A549 (cell line): ENCODE data around the gene VAV3. TPM values are rescaled to one million over a fixed set of nuclear protein-coding genes. Genes with fewer than 3 reads are reported as not detected.

Experiments
- ATAC-seq, 2 experiments: fragments of 200-7000 bp in 1 of 2; fragments of >200 bp in 1 of 2; cut with Nextera tagmentation in 1 of 2; cut with Tn5 transposase in 1 of 2; 3 replicates each; pipeline versions ENCODE4 v1.8.0 to v1.9.1; 2018 to 2020; ENCODE audit warnings: mild to moderate bottlenecking in 1 of 2, moderate library complexity in 1 of 2
- CTCF ChIA-PET: fragments of 300-600 bp; sonication (Branson Sonifier 250); formaldehyde crosslinking; extraction: SDS; loops from one replicate; lab custom pipeline; 2021; ENCODE audit warnings: antibody characterized with exemption, inconsistent platforms; lab: Yijun Ruan, JAX
- POLR2A ChIA-PET: fragments of 350-600 bp; formaldehyde crosslinking; extraction: SDS; loops from one replicate; lab custom pipeline; 2021; ENCODE audit warnings: antibody characterized with exemption, inconsistent platforms; lab: Yijun Ruan, JAX
- DNase-seq, 2 experiments: peaks; one replicate each; pipeline versions ENCODE4 v3.0.0 to v3.0.0-alpha.2; 2011 to 2016; ENCODE audit warnings: low read depth in 1 of 2, low spot score in 1 of 2
- FAIRE-seq: peaks from 2 replicates; lab custom pipeline; 2011; peaks lifted over from hg19 to GRCh38; lab: Jason Lieb, UNC
- H3K27ac ChIP-seq, 2 experiments: fragments of >200 bp; sonication (Bioruptor Twin); formaldehyde crosslinking; 3 replicates each; pipeline ENCODE4 v1.5.1; 2016 to 2017
- H3K4me1 ChIP-seq: fragments of >200 bp; sonication (Bioruptor Twin); formaldehyde crosslinking; 3 replicates; pipeline ENCODE4 v1.6.1; 2016
- H3K4me2 ChIP-seq: fragments of >200 bp; sonication (Bioruptor Twin); formaldehyde crosslinking; 3 replicates; pipeline ENCODE4 v1.6.1; 2016
- H3K4me3 ChIP-seq: fragments of >200 bp; sonication (Bioruptor Twin); formaldehyde crosslinking; 3 replicates; pipeline ENCODE4 v1.5.1; 2016
- H3K9me3 ChIP-seq: fragments of >200 bp; sonication (Bioruptor Twin); formaldehyde crosslinking; 3 replicates; pipeline ENCODE4 v1.6.1; 2016
- CTCF ChIP-seq: fragments of >200 bp; sonication (Bioruptor Twin); formaldehyde crosslinking; IDR thresholded peaks from 3 replicates; pipeline ENCODE4 v1.5.1; 2016
- ELK1 ChIP-seq: fragments of 150-350 bp; IDR thresholded peaks from 2 replicates; pipeline ENCODE4 v1.6.1; 2014; ENCODE audit warnings: low read depth, mild to moderate bottlenecking, low read length
- EP300 ChIP-seq, 2 experiments: fragments of >200 bp; sonication (Bioruptor Twin); formaldehyde crosslinking; IDR thresholded peaks; 2 replicates in 1 of 2; 3 replicates in 1 of 2; pipeline ENCODE4 v1.6.1; 2016 to 2017
- ESRRA ChIP-seq: fragments of 150-350 bp; IDR thresholded peaks from 2 replicates; pipeline ENCODE4 v1.6.1; 2014; ENCODE audit warnings: mild to moderate bottlenecking, low read length, borderline replicate concordance
- HES2 ChIP-seq: fragments of >200 bp; sonication (Bioruptor Twin); formaldehyde crosslinking; IDR thresholded peaks from 2 replicates; pipeline ENCODE4 v1.6.1; 2016
- HMGXB4 ChIP-seq: fragments of 250-450 bp; sonication (Bioruptor Pico); IDR thresholded peaks from 2 replicates; pipeline ENCODE4 v1.5.0; 2021; ENCODE audit warnings: mild to moderate bottlenecking, moderate library complexity, borderline replicate concordance
- KDM5A ChIP-seq: fragments of 200-600 bp; sonication (generic); IDR thresholded peaks from 2 replicates; pipeline ENCODE4 v1.6.1; 2016; ENCODE audit warnings: antibody characterized with exemption, mild to moderate bottlenecking
- MAFK ChIP-seq: fragments of 450-650 bp; IDR thresholded peaks from 2 replicates; pipeline ENCODE4 v1.6.1; 2014; ENCODE audit not compliant: partially characterized antibody
- PBX3 ChIP-seq: IDR thresholded peaks from 2 replicates; pipeline ENCODE4 v1.6.1; 2012
- POLR2A ChIP-seq: IDR thresholded peaks from 2 replicates; pipeline ENCODE4 v1.6.1; 2012; ENCODE audit warnings: mild to moderate bottlenecking, low read length
- POLR2AphosphoS2 ChIP-seq: conservative IDR thresholded peaks from 2 replicates; pipeline ENCODE4 v1.6.1; 2012; ENCODE audit warnings: low read length, improper control_type of control experiment, inconsistent platforms
- RAD21 ChIP-seq, 2 experiments: fragments of >200 bp in 1 of 2; sonication (Bioruptor Twin) in 1 of 2; formaldehyde crosslinking in 1 of 2; IDR thresholded peaks in 1 of 2; conservative IDR thresholded peaks in 1 of 2; 2 replicates in 1 of 2; 3 replicates in 1 of 2; pipeline ENCODE4 v1.6.1; 2012 to 2018; ENCODE audit warnings: inconsistent platforms in 1 of 2
- RFX5 ChIP-seq: fragments of 450-650 bp; IDR thresholded peaks from 2 replicates; pipeline ENCODE4 v1.7.1; 2014; ENCODE audit warnings: antibody characterized with exemption, mild to moderate bottlenecking, moderate library complexity
- SMC3 ChIP-seq: fragments of >200 bp; sonication (Bioruptor Twin); formaldehyde crosslinking; IDR thresholded peaks from 3 replicates; pipeline ENCODE4 v1.6.1; 2018; ENCODE audit warnings: inconsistent platforms
- ZFP36 ChIP-seq: fragments of 450-650 bp; IDR thresholded peaks from 2 replicates; pipeline ENCODE4 v1.6.1; 2014; ENCODE audit warnings: borderline replicate concordance; ENCODE audit not compliant: partially characterized antibody
- WGBS: methylation state at CpG from one replicate; pipeline ENCODE4 v1.1.6; 2017; ENCODE audit errors: missing lambda C conversion rate; 5-methylcytosine and 5-hydroxymethylcytosine counted together
- polyA plus RNA-seq, 4 experiments: library from polyadenylated mRNA; depleted of rRNA in 3 of 4; stranded (reverse); fragments of >200 nt; fragmentation: RNase III in 1 of 4; extraction: RNeasy Plus Mini Kit Qiagen cat#74134 plus additional on column Dnase treatment in 1 of 4; gene quantifications; 2 replicates in 3 of 4; 3 replicates in 1 of 4; pipeline ENCODE4 v1.2.3, GENCODE V29; 2011 to 2017

VAV3 gene
- polyA plus RNA-seq, 2 of the 4 experiments (the other 2 are of a cell fraction) = 12.8 to 22.7 TPM

- POLR2A ChIA-PET = no interaction called here
- 45% methylated on average over 6 of the region's 6 CpGs for WGBS
- ATAC-seq = no peak
- CTCF ChIA-PET = interaction anchor here (2.4 kb wide), 1 partner anchor 12 kb away, joined by 11 read pairs; no protein-coding TSS in a partner anchor
- Histone ChIP-seq H3K27ac (no peak overlapping the region), H3K4me2 (no peak overlapping the region), H3K9me3 (no peaks in the 10 kb centered on the region), H3K4me1 (no peaks in the 10 kb centered on the region), H3K4me3 (no peak overlapping the region)
- no peak for DNase-seq
- TF ChIP-seq ZFP36 = no peak
- no peak for TF ChIP-seq MAFK
- TF ChIP-seq PBX3 = no peak
- TF ChIP-seq EP300 (IDR thresholded peaks at IDR 0.05) = no peak
- no peak for TF ChIP-seq POLR2AphosphoS2
- no peak for TF ChIP-seq HMGXB4 (CRISPR knock-in tag)
- TF ChIP-seq CTCF = no peak
- no peak for TF ChIP-seq ELK1
- TF ChIP-seq HES2 = no peak
- no peak for TF ChIP-seq RFX5
- TF ChIP-seq, all 56 proteins: peak for 0
- no peak for FAIRE-seq
Measured at GRCh38 chr1:107762751-107763390, 202.1 kb downstream of the VAV3 start.

- POLR2A ChIA-PET = no interaction called here
- TF ChIP-seq POLR2A = no peak
- H3K4me1 ChIP-seq = no peaks in the 10 kb centered on the region
- no peak overlapping the region for H3K4me2 ChIP-seq
- H3K9me3 ChIP-seq = no peaks in the 10 kb centered on the region
- ATAC-seq (no peak), DNase-seq (no peak), FAIRE-seq (no peak)
- CTCF ChIA-PET = no interaction called here
- WGBS = 62% methylated on average over 3 of the region's 3 CpGs
- no peak overlapping the region for H3K27ac ChIP-seq
- H3K4me3 ChIP-seq = no peak overlapping the region
Measured at GRCh38 chr1:107760065-107760464, 204.9 kb downstream of the VAV3 start.

- peak; percentile 66 to 78; a peak in 5 of 6 replicates for ATAC-seq
- peak; percentile 18 to 64 for DNase-seq
- TF ChIP-seq RAD21 (conservative IDR thresholded peaks at IDR 0.05 in 1 of 2, IDR thresholded peaks at IDR 0.05 in 1 of 2) = peak; percentile 84 to 86
- peak; percentile 81 for TF ChIP-seq CTCF
- no peak for TF ChIP-seq ESRRA
- TF ChIP-seq SMC3 = peak; percentile 73
- TF ChIP-seq RFX5 = no peak
- no peak for TF ChIP-seq KDM5A
- no peak for TF ChIP-seq ZFP36
- WGBS = 10% methylated on average over 6 of the region's 6 CpGs
- Histone ChIP-seq H3K4me2 (no peak overlapping the region), H3K27ac (no peak overlapping the region), H3K9me3 (no peaks in the 10 kb centered on the region), H3K4me1 (peaks cover 5% of the 10 kb centered on the region; the same call in 1 of the 3 replicates), H3K4me3 (no peak overlapping the region)
- POLR2A ChIA-PET = no interaction called here
- CTCF ChIA-PET = interaction anchor here (0.7 to 2.4 kb wide), 13 partner anchors 12 to 476 kb away, joined by 3 to 11 read pairs (median 4); no protein-coding TSS in a partner anchor
- no peak for FAIRE-seq
Measured at GRCh38 chr1:107750364-107750959, 214.5 kb downstream of the VAV3 start.
